ENCODE measurements around the gene PTPRN2.

The PTPRN2 gene

GRCh38 chr7:158550886-158551452, 36.7 kb downstream of the PTPRN2 start:
- no peak for DNase-seq (ENCODE audit: low read depth, low spot score)
- no peak overlapping the region for H3K4me3 ChIP-seq (ENCODE audit: low read depth, low read length)
- ChIA-PET POLR2A (no interaction called here), CTCF (no interaction called here)
- no peak for TF ChIP-seq CTCF (IDR thresholded peaks at IDR 0.05; ENCODE audit: insufficient read depth, low read length, missing control alignments)

- ChIA-PET CTCF (no interaction called here), POLR2A (no interaction called here)
- DNase-seq (ENCODE audit: low read depth, low spot score), result no peak
- H3K4me3 ChIP-seq (ENCODE audit: low read depth, low read length), result no peak overlapping the region
- no peak for TF ChIP-seq CTCF (IDR thresholded peaks at IDR 0.05; ENCODE audit: insufficient read depth, low read length, missing control alignments)
Measured at GRCh38 chr7:158550394-158550700, 37.3 kb downstream of the PTPRN2 start.

- CTCF ChIA-PET, result no interaction called here
- DNase-seq (ENCODE audit: low read depth, low spot score), result no peak
- POLR2A ChIA-PET, result no interaction called here
- no peak for TF ChIP-seq CTCF (IDR thresholded peaks at IDR 0.05; ENCODE audit: insufficient read depth, low read length, missing control alignments)
- H3K4me3 ChIP-seq (ENCODE audit: low read depth, low read length), result no peak overlapping the region
Measured at GRCh38 chr7:158549616-158550393, 37.8 kb downstream of the PTPRN2 start.

GRCh38 chr7:158549176-158549615, 38.4 kb downstream of the PTPRN2 start:
- POLR2A ChIA-PET, result no interaction called here
- DNase-seq (ENCODE audit: low read depth, low spot score), result no peak
- no peak for TF ChIP-seq CTCF (IDR thresholded peaks at IDR 0.05; ENCODE audit: insufficient read depth, low read length, missing control alignments)
- H3K4me3 ChIP-seq (ENCODE audit: low read depth, low read length), result no peak overlapping the region
- CTCF ChIA-PET, result no interaction called here

GRCh38 chr7:158548726-158549125, 38.9 kb downstream of the PTPRN2 start:
- no peak overlapping the region for H3K4me3 ChIP-seq (ENCODE audit: low read depth, low read length)
- ChIA-PET POLR2A (no interaction called here), CTCF (no interaction called here)
- DNase-seq (ENCODE audit: low read depth, low spot score), result no peak
- no peak for TF ChIP-seq CTCF (IDR thresholded peaks at IDR 0.05; ENCODE audit: insufficient read depth, low read length, missing control alignments)

- H3K4me3 ChIP-seq (ENCODE audit: low read depth, low read length), result no peak overlapping the region
- CTCF ChIA-PET, result no interaction called here
- DNase-seq (ENCODE audit: low read depth, low spot score), result no peak
- no peak for TF ChIP-seq CTCF (IDR thresholded peaks at IDR 0.05; ENCODE audit: insufficient read depth, low read length, missing control alignments)
- POLR2A ChIA-PET, result no interaction called here
Measured at GRCh38 chr7:158547817-158548216, 39.8 kb downstream of the PTPRN2 start.

Measured in AG04449 (cell line).